ENCODE measurements around the gene GNG13.

Gene GNG13

GRCh38 chr16:847151-847550, 46.6 kb upstream of the GNG13 start:
- no peaks in the 10 kb centered on the region for H3K4me1 ChIP-seq (ENCODE audit: control insufficient read depth, low read length)
- H3K9me2 ChIP-seq (replicated peaks; ENCODE audit: control insufficient read depth, low read length) = no peaks in the 10 kb centered on the region
- no peak overlapping the region for H3K4me3 ChIP-seq (ENCODE audit: low read length)
- H4K20me1 ChIP-seq (ENCODE audit: control insufficient read depth, insufficient read depth, low read depth, low read length) = no peaks in the 10 kb centered on the region
- no peak overlapping the region for H3K27ac ChIP-seq (ENCODE audit: low read depth, low read length)
- no peaks in the 10 kb centered on the region for H3K36me3 ChIP-seq (ENCODE audit: control insufficient read depth, low read length)
- no peaks in the 10 kb centered on the region for H3F3A ChIP-seq (ENCODE audit: control insufficient read depth, insufficient read depth)
- H3K27me3 ChIP-seq (ENCODE audit: control insufficient read depth, low read length) = no peaks in the 10 kb centered on the region
- no peak overlapping the region for H3K4me2 ChIP-seq (ENCODE audit: low read length)
- no peaks in the 10 kb centered on the region for H3K79me2 ChIP-seq (ENCODE audit: control insufficient read depth, low read length)
- TF ChIP-seq EZH2phosphoT487 (IDR thresholded peaks at IDR 0.05; ENCODE audit: borderline replicate concordance, low read length) (no peak), CTCF (IDR thresholded peaks at IDR 0.05; ENCODE audit: low read depth, low read length, poor library complexity, severe bottlenecking) (no peak)
- H3K9me3 ChIP-seq (ENCODE audit: control insufficient read depth, insufficient read depth, low read length) = peaks cover 49% of the 10 kb centered on the region

- H3K9me2 ChIP-seq (replicated peaks; ENCODE audit: control insufficient read depth, low read length) = no peaks in the 10 kb centered on the region
- no peak overlapping the region for H3K4me3 ChIP-seq (ENCODE audit: low read length)
- H3K9me3 ChIP-seq (ENCODE audit: control insufficient read depth, insufficient read depth, low read length) = peaks cover 31% of the 10 kb centered on the region
- TF ChIP-seq EZH2phosphoT487 (IDR thresholded peaks at IDR 0.05; ENCODE audit: borderline replicate concordance, low read length) = no peak
- TF ChIP-seq CTCF (IDR thresholded peaks at IDR 0.05; ENCODE audit: low read depth, low read length, poor library complexity, severe bottlenecking) = no peak
- H3K27ac ChIP-seq (ENCODE audit: low read depth, low read length) = no peak overlapping the region
- H3K79me2 ChIP-seq (ENCODE audit: control insufficient read depth, low read length) = no peaks in the 10 kb centered on the region
- no peaks in the 10 kb centered on the region for H3F3A ChIP-seq (ENCODE audit: control insufficient read depth, insufficient read depth)
- H3K27me3 ChIP-seq (ENCODE audit: control insufficient read depth, low read length) = no peaks in the 10 kb centered on the region
- H4K20me1 ChIP-seq (ENCODE audit: control insufficient read depth, insufficient read depth, low read depth, low read length) = no peaks in the 10 kb centered on the region
- H3K36me3 ChIP-seq (ENCODE audit: control insufficient read depth, low read length) = no peaks in the 10 kb centered on the region
- H3K4me1 ChIP-seq (ENCODE audit: control insufficient read depth, low read length) = no peaks in the 10 kb centered on the region
- no peak overlapping the region for H3K4me2 ChIP-seq (ENCODE audit: low read length)
These were observed 44.8 kb upstream of the GNG13 start for GRCh38 chr16:845351-845745.

GRCh38 chr16:844638-845350, 44.3 kb upstream of the GNG13 start:
- Histone ChIP-seq H3K36me3 (ENCODE audit: control insufficient read depth, low read length) (no peaks in the 10 kb centered on the region), H3K4me3 (ENCODE audit: low read length) (no peak overlapping the region), H3K9me3 (ENCODE audit: control insufficient read depth, insufficient read depth, low read length) (peaks cover 31% of the 10 kb centered on the region), H3K79me2 (ENCODE audit: control insufficient read depth, low read length) (no peaks in the 10 kb centered on the region), H3F3A (ENCODE audit: control insufficient read depth, insufficient read depth) (no peaks in the 10 kb centered on the region), H3K27ac (ENCODE audit: low read depth, low read length) (no peak overlapping the region), H3K27me3 (ENCODE audit: control insufficient read depth, low read length) (no peaks in the 10 kb centered on the region), H3K9me2 (replicated peaks; ENCODE audit: control insufficient read depth, low read length) (no peaks in the 10 kb centered on the region), H3K4me2 (ENCODE audit: low read length) (no peak overlapping the region), H3K4me1 (ENCODE audit: control insufficient read depth, low read length) (no peaks in the 10 kb centered on the region), H4K20me1 (ENCODE audit: control insufficient read depth, insufficient read depth, low read depth, low read length) (no peaks in the 10 kb centered on the region)
- TF ChIP-seq CTCF (IDR thresholded peaks at IDR 0.05; ENCODE audit: low read depth, low read length, poor library complexity, severe bottlenecking) (no peak), EZH2phosphoT487 (IDR thresholded peaks at IDR 0.05; ENCODE audit: borderline replicate concordance, low read length) (no peak)
